Thoracic aorta (tissue), 2 donors: Measurements from ENCODE around the gene WNK1. TPM values are rescaled to one million over a fixed set of nuclear protein-coding genes. Genes with fewer than 3 reads are reported as not detected.

Experiments used
- ATAC-seq: fragments of 150-250 bp; one replicate; pipeline ENCODE4 v1.8.0; 2017; ENCODE audit warnings: low read depth; ENCODE audit not compliant: insufficient number of reproducible peaks, low FRiP score
- DNase-seq: peaks from one replicate; pipeline ENCODE4 v3.0.0-alpha.2; 2020; ENCODE audit warnings: low spot score
- H3K27ac ChIP-seq, 2 donors: fragments of 200-600 bp; sonication (generic); 1 replicate in 1 of 2; 2 replicates in 1 of 2; pipeline ENCODE4 v1.5.1; 2016; ENCODE audit warnings: mild to moderate bottlenecking in 2 of 2, moderate library complexity in 2 of 2
- H3K27me3 ChIP-seq: fragments of 200-600 bp; sonication (generic); replicated peaks from 2 replicates; pipeline ENCODE4 v1.6.0; 2016; ENCODE audit warnings: mild to moderate bottlenecking; ENCODE audit not compliant: insufficient read depth
- H3K36me3 ChIP-seq: fragments of 200-600 bp; sonication (generic); one replicate; pipeline ENCODE4 v1.5.1; 2016
- H3K4me1 ChIP-seq, 2 donors: fragments of 200-600 bp; sonication (generic); 1 replicate in 1 of 2; 2 replicates in 1 of 2; pipeline versions ENCODE4 v1.5.1 to v1.6.0; 2016; ENCODE audit warnings: low read depth in 2 of 2, mild to moderate bottlenecking in 1 of 2; ENCODE audit not compliant: control insufficient read depth in 1 of 2
- H3K4me3 ChIP-seq: fragments of 200-600 bp; sonication (generic); 2 replicates; pipeline ENCODE4 v1.5.1; 2016; ENCODE audit warnings: mild to moderate bottlenecking
- H3K9me3 ChIP-seq: fragments of 200-600 bp; sonication (generic); 2 replicates; pipeline ENCODE4 v1.5.1; 2016
- CTCF ChIP-seq: fragments of 200-600 bp; sonication (generic); IDR thresholded peaks from one replicate; pipeline ENCODE4 v1.5.1; 2019; ENCODE audit warnings: antibody characterized with exemption
- total RNA-seq, 2 donors: library from RNA; depleted of rRNA; stranded (reverse); fragments of >200 nt; gene quantifications; one replicate each; pipeline versions ENCODE4 v1.1.0 to v1.2.3, GENCODE V29; 2016

The WNK1 gene
- total RNA-seq, 2 donors from 2014 or later, result 191 to 197 TPM

DNA sequence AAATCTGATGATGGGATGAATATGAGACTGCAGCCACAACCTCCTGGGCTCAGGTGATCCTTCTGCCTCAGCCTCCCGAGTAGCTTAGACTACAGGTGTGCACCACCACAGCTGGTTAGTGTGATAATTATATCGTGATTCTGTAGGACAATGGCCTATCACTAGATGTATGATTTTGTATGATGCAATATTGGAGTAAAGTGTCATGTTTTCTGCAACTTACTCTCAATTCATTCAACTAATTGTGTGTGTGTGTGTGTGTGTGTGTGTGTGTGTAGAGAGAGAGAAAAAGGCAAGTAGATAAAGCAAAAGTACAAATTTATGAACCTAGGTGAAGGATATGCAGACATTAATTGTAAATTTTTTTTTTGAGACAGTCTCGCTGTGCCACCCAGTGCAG is 186.4 kb downstream of the WNK1 start:
- ATAC-seq (no peak), DNase-seq (no peak)
- Histone ChIP-seq H3K27me3 (no peaks in the 10 kb centered on the region), H3K27ac (no peak overlapping the region), H3K9me3 (no peaks in the 10 kb centered on the region), H3K36me3 (peaks cover 11% of the 10 kb centered on the region), H3K4me3 (no peak overlapping the region), H3K4me1 (no peaks in the 10 kb centered on the region)
- no peak for TF ChIP-seq CTCF

DNA sequence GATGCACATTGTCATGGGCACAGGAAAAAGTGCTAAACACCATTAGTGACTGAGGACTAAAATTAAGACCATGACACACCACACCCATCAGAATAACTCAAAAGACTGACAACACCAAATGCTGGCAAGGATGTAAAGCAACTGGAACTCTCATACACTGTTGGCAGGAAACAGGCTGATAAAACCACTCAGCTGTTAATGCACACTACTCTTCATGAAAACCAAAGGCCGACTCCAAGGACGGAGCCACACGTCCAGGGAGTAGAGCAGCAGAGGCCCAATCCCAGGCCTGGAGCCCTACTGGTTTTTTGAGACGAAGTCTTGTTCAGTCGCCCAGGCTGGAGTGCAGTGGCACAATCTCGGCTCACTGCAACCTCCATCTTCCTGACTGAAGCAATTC is 190.7 kb downstream of the WNK1 start:
- Histone ChIP-seq H3K36me3 (peaks cover 11% of the 10 kb centered on the region), H3K4me1 (peaks cover 3 to 14% of the 10 kb centered on the region in 2 donors), H3K27ac (no peak overlapping the region), H3K4me3 (no peak overlapping the region), H3K9me3 (no peaks in the 10 kb centered on the region), H3K27me3 (no peaks in the 10 kb centered on the region)
- no peak for TF ChIP-seq CTCF
- ATAC-seq, result no peak
- DNase-seq, result no peak

- no peak overlapping the region for H3K4me3 ChIP-seq
- no peak for ATAC-seq
These were observed 191.8 kb downstream of the WNK1 start for GRCh38 chr12:944211-944610.

GRCh38 chr12:946212-946611 is 193.8 kb downstream of the WNK1 start:
- no peak for ATAC-seq
- H3K9me3 ChIP-seq, result no peaks in the 10 kb centered on the region
- TF ChIP-seq CTCF, result no peak
- H3K27me3 ChIP-seq, result no peaks in the 10 kb centered on the region
- DNase-seq, result no peak
- H3K4me3 ChIP-seq, result no peak overlapping the region
- H3K27ac ChIP-seq, result no peak overlapping the region
- H3K36me3 ChIP-seq, result no peaks in the 10 kb centered on the region
- peaks cover 10 to 20% of the 10 kb centered on the region in 2 donors for H3K4me1 ChIP-seq

More at GRCh38 chr12:944211-944610, 191.8 kb downstream of the WNK1 start:
- peaks cover 10 to 20% of the 10 kb centered on the region in 2 donors for H3K4me1 ChIP-seq
- no peak overlapping the region for H3K27ac ChIP-seq
- peaks cover 9% of the 10 kb centered on the region for H3K36me3 ChIP-seq
- no peak for TF ChIP-seq CTCF
- no peaks in the 10 kb centered on the region for H3K9me3 ChIP-seq
- no peaks in the 10 kb centered on the region for H3K27me3 ChIP-seq
- DNase-seq, result no peak

- H3K27ac ChIP-seq, result no peak overlapping the region
- H3K4me3 ChIP-seq, result no peak overlapping the region
- peaks cover 10 to 20% of the 10 kb centered on the region in 2 donors for H3K4me1 ChIP-seq
- no peak for TF ChIP-seq CTCF
- DNase-seq (no peak), ATAC-seq (no peak)
- H3K36me3 ChIP-seq, result no peaks in the 10 kb centered on the region
- no peaks in the 10 kb centered on the region for H3K27me3 ChIP-seq
- H3K9me3 ChIP-seq, result no peaks in the 10 kb centered on the region
These were observed 194.3 kb downstream of the WNK1 start for GRCh38 chr12:946631-947030.
